Neural cell (in vitro differentiated cells): ENCODE data around the gene INTS11. TPM values are rescaled to one million over a fixed set of nuclear protein-coding genes. Genes with fewer than 3 reads are reported as not detected.

Experiments used
- H2AFZ ChIP-seq: fragments of 200-600, 300-800 bp; sonication (generic), shearing (Covaris generic); 2 replicates; pipeline ENCODE4 v1.6.0; 2014; ENCODE audit warnings: low read depth, mild to moderate bottlenecking, antibody characterized with exemption, low read length, moderate library complexity
- H3F3A ChIP-seq: fragments of 200-600 bp; shearing (Covaris generic); 2 replicates; pipeline ENCODE4 v1.6.1; 2016; ENCODE audit warnings: mild to moderate bottlenecking, moderate library complexity, mixed read lengths, antibody characterized with exemption, low read length; ENCODE audit not compliant: insufficient read depth, poor library complexity, severe bottlenecking
- H3K27ac ChIP-seq: fragments of 200-600, 300-800 bp; sonication (generic), shearing (Covaris generic); 2 replicates; pipeline ENCODE4 v1.5.1; 2014; ENCODE audit warnings: mild to moderate bottlenecking, low read length, moderate library complexity
- H3K27me3 ChIP-seq: fragments of 300-800, 200-600 bp; sonication (generic), shearing (Covaris generic); 2 replicates; pipeline ENCODE4 v1.6.0; 2014; ENCODE audit warnings: mild to moderate bottlenecking, low read depth, low read length, moderate library complexity; ENCODE audit not compliant: insufficient read depth
- H3K36me3 ChIP-seq: fragments of 300-800, 200-600 bp; sonication (generic), shearing (Covaris generic); 2 replicates; pipeline ENCODE4 v1.5.1; 2014; ENCODE audit warnings: mild to moderate bottlenecking, antibody characterized with exemption, low read length, moderate library complexity; ENCODE audit not compliant: insufficient read depth
- H3K4me2 ChIP-seq: fragments of 300-800, 200-600 bp; sonication (generic), shearing (Covaris generic); 2 replicates; pipeline ENCODE4 v1.6.0; 2014; ENCODE audit warnings: mild to moderate bottlenecking, low read length
- H3K4me3 ChIP-seq: fragments of 300-800, 200-600 bp; sonication (generic), shearing (Covaris generic); 2 replicates; pipeline ENCODE4 v1.5.1; 2014; ENCODE audit warnings: mild to moderate bottlenecking, low read length, moderate library complexity
- H3K79me2 ChIP-seq: fragments of 200-600 bp; shearing (Covaris generic); replicated peaks from 2 replicates; pipeline ENCODE4 v1.6.0; 2014; ENCODE audit warnings: mild to moderate bottlenecking, low read length, moderate library complexity; ENCODE audit not compliant: insufficient read depth
- H3K9ac ChIP-seq: fragments of 300-800, 200-600 bp; sonication (generic), shearing (Covaris generic); 2 replicates; pipeline ENCODE4 v1.6.1; 2016; ENCODE audit warnings: mild to moderate bottlenecking, low read length, mixed read lengths
- H3K9me2 ChIP-seq: fragments of 200-600 bp; shearing (Covaris generic); 2 replicates; pipeline ENCODE4 v1.6.1; 2016; ENCODE audit warnings: mild to moderate bottlenecking, low read length, mixed read lengths; ENCODE audit not compliant: insufficient read depth
- H3K9me3 ChIP-seq: fragments of 200-600, 300-800 bp; sonication (generic), shearing (Covaris generic); 2 replicates; pipeline ENCODE4 v1.6.1; 2016; ENCODE audit warnings: mild to moderate bottlenecking, mixed run types, low read length, moderate library complexity, mixed read lengths
- H4K20me1 ChIP-seq: fragments of 200-600 bp; shearing (Covaris generic); 2 replicates; pipeline ENCODE4 v1.6.1; 2016; ENCODE audit warnings: mild to moderate bottlenecking, mixed run types; ENCODE audit not compliant: insufficient read depth
- CTCF ChIP-seq: fragments of 450-650 bp; IDR thresholded peaks from 2 replicates; pipeline ENCODE4 v1.5.1; 2014; ENCODE audit warnings: antibody characterized with exemption, mild to moderate bottlenecking, moderate library complexity; ENCODE audit not compliant: poor library complexity, severe bottlenecking
- EP300 ChIP-seq: fragments of 450-650 bp; conservative IDR thresholded peaks from 2 replicates; pipeline ENCODE4 v1.6.1; 2014; ENCODE audit warnings: antibody characterized with exemption, mild to moderate bottlenecking, moderate library complexity; ENCODE audit not compliant: poor library complexity, severe bottlenecking
- EZH2 ChIP-seq: fragments of 200-600, 300-800 bp; shearing (Covaris generic), sonication (generic); IDR thresholded peaks from 2 replicates; pipeline ENCODE4 v1.6.1; 2014; ENCODE audit warnings: antibody characterized with exemption, low read length, borderline replicate concordance, mild to moderate bottlenecking; ENCODE audit not compliant: insufficient read depth, poor library complexity, severe bottlenecking
- MXI1 ChIP-seq: fragments of 450-650 bp; conservative IDR thresholded peaks from 2 replicates; pipeline ENCODE4 v1.6.1; 2014; ENCODE audit warnings: antibody characterized with exemption, mild to moderate bottlenecking; ENCODE audit not compliant: poor library complexity, severe bottlenecking
- POLR2AphosphoS5 ChIP-seq: IDR thresholded peaks from 2 replicates; pipeline ENCODE4 v1.6.1; 2012
- RAD21 ChIP-seq: fragments of 450-650 bp; conservative IDR thresholded peaks from 2 replicates; pipeline ENCODE4 v1.6.1; 2014; ENCODE audit warnings: antibody characterized with exemption, mild to moderate bottlenecking, moderate library complexity
- REST ChIP-seq: IDR thresholded peaks from 2 replicates; pipeline ENCODE4 v1.6.1; 2012; ENCODE audit warnings: borderline replicate concordance
- SMC3 ChIP-seq: fragments of 450-650 bp; conservative IDR thresholded peaks from 2 replicates; pipeline ENCODE4 v1.6.1; 2014; ENCODE audit warnings: antibody characterized with exemption, mild to moderate bottlenecking, moderate library complexity; ENCODE audit not compliant: poor library complexity
- TAF1 ChIP-seq: IDR thresholded peaks from 2 replicates; pipeline ENCODE4 v1.6.1; 2012; ENCODE audit warnings: low read depth
- polyA plus RNA-seq: library from polyadenylated mRNA; depleted of rRNA; stranded (reverse); fragments of >200 nt; gene quantifications from 2 replicates; pipeline ENCODE4 v1.2.3, GENCODE V29; 2014

INTS11 gene
- polyA plus RNA-seq, 1 donor from 2014 or later, result 131 TPM

GRCh38 chr1:1336446-1336845 is 12.0 kb upstream of the INTS11 start:
- H3K9me3 ChIP-seq, result no peaks in the 10 kb centered on the region
- no peaks in the 10 kb centered on the region for H3K9me2 ChIP-seq
- no peak overlapping the region for H3K4me3 ChIP-seq
- H3F3A ChIP-seq, result no peaks in the 10 kb centered on the region
- H3K9ac ChIP-seq, result no peak overlapping the region
- no peak overlapping the region for H3K4me2 ChIP-seq
- no peaks in the 10 kb centered on the region for H4K20me1 ChIP-seq
- TF ChIP-seq EZH2, result no peak
- no peak for TF ChIP-seq RAD21
- no peak for TF ChIP-seq POLR2AphosphoS5
- no peak for TF ChIP-seq EP300
- no peak overlapping the region for H2AFZ ChIP-seq
- no peak overlapping the region for H3K27ac ChIP-seq
- H3K36me3 ChIP-seq, result no peaks in the 10 kb centered on the region
- H3K79me2 ChIP-seq, result no peaks in the 10 kb centered on the region
- no peaks in the 10 kb centered on the region for H3K27me3 ChIP-seq

- Histone ChIP-seq H3K9ac (no peak overlapping the region), H3K27ac (no peak overlapping the region), H3K27me3 (no peaks in the 10 kb centered on the region), H3F3A (no peaks in the 10 kb centered on the region), H3K4me3 (no peak overlapping the region), H3K36me3 (no peaks in the 10 kb centered on the region), H3K9me2 (no peaks in the 10 kb centered on the region), H3K9me3 (no peaks in the 10 kb centered on the region), H2AFZ (no peak overlapping the region), H3K79me2 (no peaks in the 10 kb centered on the region), H3K4me2 (no peak overlapping the region), H4K20me1 (no peaks in the 10 kb centered on the region)
- TF ChIP-seq EZH2 (no peak), TAF1 (no peak), SMC3 (no peak), CTCF (no peak), EP300 (no peak), RAD21 (no peak), MXI1 (no peak), REST (no peak), POLR2AphosphoS5 (no peak)
Measured at GRCh38 chr1:1335792-1336248, 11.4 kb upstream of the INTS11 start.

- Histone ChIP-seq H3K9me2 (no peaks in the 10 kb centered on the region), H3K9ac (no peak overlapping the region), H3F3A (no peaks in the 10 kb centered on the region), H3K79me2 (no peaks in the 10 kb centered on the region), H3K36me3 (no peaks in the 10 kb centered on the region), H2AFZ (no peak overlapping the region), H3K4me3 (no peak overlapping the region), H4K20me1 (no peaks in the 10 kb centered on the region), H3K27ac (no peak overlapping the region), H3K4me2 (no peak overlapping the region), H3K27me3 (no peaks in the 10 kb centered on the region), H3K9me3 (no peaks in the 10 kb centered on the region)
- TF ChIP-seq RAD21 (no peak), POLR2AphosphoS5 (no peak), SMC3 (no peak), EZH2 (no peak), MXI1 (no peak), EP300 (no peak), TAF1 (no peak), CTCF (no peak), REST (no peak)
Measured at GRCh38 chr1:1335283-1335682, 10.8 kb upstream of the INTS11 start.
